22Rv1 (cell line): Measurements from ENCODE around the gene INO80.

ENCODE experiments used
- CTCF ChIP-seq: fragments of 450-650 bp; IDR thresholded peaks from 2 replicates; pipeline ENCODE4 v1.5.1; 2017; ENCODE audit warnings: mild to moderate bottlenecking
- ZFX ChIP-seq: fragments of 450-650 bp; IDR thresholded peaks from 2 replicates; pipeline ENCODE4 v1.6.1; 2017; ENCODE audit warnings: antibody characterized with exemption, borderline replicate concordance

GRCh38 chr15:40934457-40934856 is 181.6 kb downstream of the INO80 start:
- no peak for TF ChIP-seq CTCF
- TF ChIP-seq ZFX, result no peak
